Fibroblast of skin of right quadriceps (primary cell): ENCODE results near the gene RPL5.

Experiments used
- DNase-seq: peaks from one replicate; pipeline ENCODE4 v3.0.0-alpha.2; 2013

The RPL5 gene

GRCh38 chr1:92820551-92820950 lies 11.3 kb upstream of the RPL5 start:
- no peak for DNase-seq

GRCh38 chr1:92822879-92823278 lies 9.0 kb upstream of the RPL5 start:
- DNase-seq, result peak; percentile 13

- DNase-seq, result no peak
Measured at GRCh38 chr1:92826792-92827191, 5.0 kb upstream of the RPL5 start.

GRCh38 chr1:92831368-92831761 lies 475 bp upstream of the RPL5 start:
- no peak for DNase-seq

GRCh38 chr1:92832537-92833114 lies 786 bp downstream of the RPL5 start:
- no peak for DNase-seq

GRCh38 chr1:92833840-92834239 lies 2.0 kb downstream of the RPL5 start:
- no peak for DNase-seq

GRCh38 chr1:92834617-92835016 lies 2.8 kb downstream of the RPL5 start:
- no peak for DNase-seq

- DNase-seq, result peak; percentile 11
Measured at GRCh38 chr1:92837062-92837461, 5.2 kb downstream of the RPL5 start.

- DNase-seq, result no peak
Measured at GRCh38 chr1:92838519-92838918, 6.7 kb downstream of the RPL5 start.

- no peak for DNase-seq
Measured at GRCh38 chr1:92839442-92839841, 7.6 kb downstream of the RPL5 start.

- DNase-seq, result no peak
Measured at GRCh38 chr1:92840600-92840999, 8.8 kb downstream of the RPL5 start.

GRCh38 chr1:92842082-92843045 lies 10.5 kb downstream of the RPL5 start:
- no peak for DNase-seq

- DNase-seq, result no peak
Measured at GRCh38 chr1:92843046-92843423, 11.2 kb downstream of the RPL5 start.

- no peak for DNase-seq
Measured at GRCh38 chr1:92843429-92844352, 11.9 kb downstream of the RPL5 start.

- no peak for DNase-seq
Measured at GRCh38 chr1:92844439-92844838, 12.6 kb downstream of the RPL5 start.

- no peak for DNase-seq
Measured at GRCh38 chr1:92845908-92846307, 14.1 kb downstream of the RPL5 start.

- no peak for DNase-seq
Measured at GRCh38 chr1:92848201-92848600, 16.4 kb downstream of the RPL5 start.

- DNase-seq, result no peak
Measured at GRCh38 chr1:92850019-92850418, 18.2 kb downstream of the RPL5 start.

- no peak for DNase-seq
Measured at GRCh38 chr1:92851729-92852128, 19.9 kb downstream of the RPL5 start.

GRCh38 chr1:92853299-92853698 lies 21.5 kb downstream of the RPL5 start:
- DNase-seq, result no peak

- DNase-seq, result no peak
Measured at GRCh38 chr1:92854101-92854785, 22.4 kb downstream of the RPL5 start.

- no peak for DNase-seq
Measured at GRCh38 chr1:92855236-92855635, 23.4 kb downstream of the RPL5 start.

GRCh38 chr1:92857817-92858216 lies 26.0 kb downstream of the RPL5 start:
- DNase-seq, result no peak
